ENCODE data around the gene PRKG1.

DNA sequence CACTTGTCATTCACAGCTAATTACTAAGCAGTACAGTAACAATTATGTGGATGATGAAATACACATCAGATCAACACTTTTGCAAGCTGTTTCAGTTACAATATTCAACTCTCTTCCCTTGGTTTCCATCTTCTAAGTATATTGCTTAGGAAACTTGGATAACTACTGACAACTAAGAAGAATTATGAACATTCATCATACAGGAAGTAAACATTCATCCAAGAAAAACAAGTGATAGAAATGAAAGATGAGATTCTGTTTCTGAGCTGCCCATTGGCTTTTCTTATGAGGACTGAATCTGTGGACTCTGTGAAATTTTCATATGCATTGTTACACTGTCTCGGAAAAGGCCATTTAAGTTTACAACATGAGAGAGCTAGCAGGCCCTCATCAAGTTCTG is 240.2 kb downstream of the PRKG1 start:
- TF ChIP-seq, protein P1, sequence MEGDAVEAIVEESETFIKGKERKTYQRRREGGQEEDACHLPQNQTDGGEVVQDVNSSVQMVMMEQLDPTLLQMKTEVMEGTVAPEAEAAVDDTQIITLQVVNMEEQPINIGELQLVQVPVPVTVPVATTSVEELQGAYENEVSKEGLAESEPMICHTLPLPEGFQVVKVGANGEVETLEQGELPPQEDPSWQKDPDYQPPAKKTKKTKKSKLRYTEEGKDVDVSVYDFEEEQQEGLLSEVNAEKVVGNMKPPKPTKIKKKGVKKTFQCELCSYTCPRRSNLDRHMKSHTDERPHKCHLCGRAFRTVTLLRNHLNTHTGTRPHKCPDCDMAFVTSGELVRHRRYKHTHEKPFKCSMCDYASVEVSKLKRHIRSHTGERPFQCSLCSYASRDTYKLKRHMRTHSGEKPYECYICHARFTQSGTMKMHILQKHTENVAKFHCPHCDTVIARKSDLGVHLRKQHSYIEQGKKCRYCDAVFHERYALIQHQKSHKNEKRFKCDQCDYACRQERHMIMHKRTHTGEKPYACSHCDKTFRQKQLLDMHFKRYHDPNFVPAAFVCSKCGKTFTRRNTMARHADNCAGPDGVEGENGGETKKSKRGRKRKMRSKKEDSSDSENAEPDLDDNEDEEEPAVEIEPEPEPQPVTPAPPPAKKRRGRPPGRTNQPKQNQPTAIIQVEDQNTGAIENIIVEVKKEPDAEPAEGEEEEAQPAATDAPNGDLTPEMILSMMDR (IDR thresholded peaks at IDR 0.05): no peak
- TF ChIP-seq POLR2A (IDR thresholded peaks at IDR 0.05): no peak
